ENCODE measurements around the gene DNAJB12.
"Not testable (repeated sequence)": the region's sequence is repeated elsewhere in the genome, so short reads cannot be mapped to it uniquely, and the experiment has no call there.

Gene DNAJB12

GRCh38 chr10:72316748-72317435 lies 37.8 kb downstream of the DNAJB12 start:
- no peak for DNase-seq (ENCODE audit: low read depth, low spot score)

DNA sequence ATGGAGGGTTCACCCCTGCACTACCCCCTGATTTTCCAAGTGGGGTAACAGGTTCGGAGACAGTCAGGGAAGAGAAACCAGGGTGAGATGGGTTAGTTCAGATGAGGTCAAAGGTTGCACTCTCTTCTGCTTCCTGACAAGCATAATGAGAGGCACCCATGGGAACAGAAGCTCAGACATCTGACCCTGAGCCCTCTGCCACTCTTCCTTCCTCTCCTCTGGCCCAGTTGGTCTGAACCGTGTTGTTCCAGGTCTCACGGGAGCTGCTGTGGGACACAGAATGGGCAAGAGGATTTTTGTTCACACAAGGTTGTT lies 38.4 kb downstream of the DNAJB12 start:
- no peak for DNase-seq (ENCODE audit: low read depth, low spot score)

DNA sequence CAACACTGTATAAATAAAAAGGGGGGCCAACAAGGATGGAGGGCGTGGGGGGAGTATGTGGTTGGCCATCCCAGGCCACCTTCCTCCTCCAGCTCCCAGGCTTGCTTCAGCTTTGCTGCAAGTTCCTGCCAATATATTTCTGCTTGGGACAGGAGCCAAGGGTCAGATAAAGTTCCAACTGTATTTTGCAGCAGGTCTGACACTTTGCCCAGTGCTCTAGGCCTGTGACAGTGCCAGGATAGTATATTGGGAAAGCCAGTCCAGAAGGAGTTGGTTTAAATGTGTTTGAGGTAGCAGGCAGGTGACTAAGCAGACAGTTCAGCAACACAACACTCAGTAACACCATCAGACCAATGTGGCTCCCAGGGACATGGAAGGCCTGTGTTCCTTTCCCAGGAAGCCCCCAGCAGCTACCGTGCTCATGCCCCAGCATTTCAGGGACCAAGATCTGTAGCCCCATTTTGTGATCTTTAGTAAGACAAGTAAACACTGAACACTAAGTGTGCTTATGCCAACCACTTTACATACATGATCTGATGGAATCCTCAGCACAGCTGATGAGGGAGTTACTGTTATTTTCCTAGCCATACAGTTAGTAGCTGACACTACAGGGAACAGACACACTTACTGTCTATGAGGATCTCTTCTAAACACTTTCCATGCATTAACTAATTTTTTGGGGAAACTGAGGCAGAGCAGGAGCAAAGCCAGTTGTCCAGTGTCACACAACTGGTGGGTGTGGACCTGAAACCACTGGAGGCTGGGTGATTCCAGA lies 38.9 kb downstream of the DNAJB12 start:
- DNase-seq (ENCODE audit: low read depth, low spot score): no peak

GRCh38 chr10:72315054-72315453 lies 39.7 kb downstream of the DNAJB12 start:
- no peak for DNase-seq (ENCODE audit: low read depth, low spot score)

DNA sequence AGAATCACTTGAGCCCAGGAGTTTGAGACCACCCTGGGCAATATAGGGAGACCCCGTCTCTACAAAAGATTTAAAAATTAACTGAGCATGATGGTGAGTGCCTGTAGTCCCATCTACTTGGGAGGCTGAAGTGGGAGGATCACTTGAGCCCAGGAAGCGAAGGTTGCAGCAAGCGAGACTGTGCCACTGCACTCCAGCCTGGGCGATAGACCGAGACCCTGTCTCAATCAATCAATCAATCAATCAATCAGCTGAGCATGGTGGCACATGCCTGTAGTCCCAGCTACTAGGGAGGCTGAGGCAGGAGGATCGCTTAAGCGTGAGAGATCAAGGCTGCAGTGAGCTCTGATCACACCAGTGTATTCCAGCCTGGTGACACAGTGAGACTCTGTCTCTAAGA lies 40.5 kb downstream of the DNAJB12 start:
- no peak for DNase-seq (ENCODE audit: low read depth, low spot score)

DNA sequence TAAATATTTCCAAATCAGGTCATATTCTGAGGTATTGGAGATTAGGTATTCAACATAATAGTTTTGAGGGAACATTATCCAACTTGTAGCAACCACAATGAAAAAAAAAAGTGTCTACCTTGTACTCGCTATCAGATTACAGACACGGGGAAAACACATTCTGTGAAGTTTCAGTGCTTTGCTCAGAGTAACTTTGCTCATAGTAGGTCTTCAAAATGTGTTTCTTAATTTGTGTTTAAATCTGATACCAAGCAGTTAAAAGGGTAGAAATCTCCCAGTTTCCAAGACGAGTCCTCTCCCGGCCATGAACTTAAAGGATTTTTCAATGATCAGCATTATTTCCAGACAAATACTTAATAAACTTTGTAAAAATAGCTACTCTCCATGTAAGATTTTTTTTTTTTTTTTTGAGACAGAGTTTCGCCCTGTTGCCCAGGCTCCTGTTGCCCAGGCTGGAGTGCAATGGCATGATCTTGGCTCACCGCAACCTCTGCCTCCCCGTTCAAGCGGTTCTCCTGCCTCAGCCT lies 41.8 kb downstream of the DNAJB12 start:
- DNase-seq (ENCODE audit: low read depth, low spot score): no peak

DNA sequence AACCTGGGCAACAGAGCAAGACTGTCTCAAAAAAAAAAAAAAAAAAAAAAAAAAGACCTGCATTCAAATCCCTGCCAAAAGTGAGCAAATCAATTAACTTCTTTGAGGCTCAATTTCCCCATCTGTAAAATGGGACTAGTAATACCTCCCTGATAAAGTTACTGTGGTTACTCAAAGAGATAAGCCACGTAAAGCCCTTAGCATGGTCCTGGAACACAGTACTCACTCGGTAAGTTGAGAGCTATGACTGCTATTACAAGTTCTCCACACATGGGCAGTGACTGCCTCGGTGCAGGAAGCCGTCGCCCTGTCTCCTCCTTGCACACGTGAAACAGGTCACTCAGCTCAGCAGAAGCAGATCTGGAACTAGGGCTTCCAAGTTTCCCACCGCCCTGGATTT lies 43.1 kb downstream of the DNAJB12 start:
- DNase-seq (ENCODE audit: low read depth, low spot score): no peak

GRCh38 chr10:72310636-72311035 lies 44.1 kb downstream of the DNAJB12 start:
- no peak for DNase-seq (ENCODE audit: low read depth, low spot score)

- DNase-seq (ENCODE audit: low read depth, low spot score): no peak
Observed at GRCh38 chr10:72310241-72310633, 44.5 kb downstream of the DNAJB12 start.

- DNase-seq (ENCODE audit: low read depth, low spot score): no peak
Observed at GRCh38 chr10:72309290-72310240, 45.2 kb downstream of the DNAJB12 start.

- no peak for DNase-seq (ENCODE audit: low read depth, low spot score)
Observed at GRCh38 chr10:72308320-72308987, 46.3 kb downstream of the DNAJB12 start.

GRCh38 chr10:72307711-72308110 lies 47.0 kb downstream of the DNAJB12 start:
- not testable (repeated sequence) for DNase-seq (ENCODE audit: low read depth, low spot score)

- no peak for DNase-seq (ENCODE audit: low read depth, low spot score)
Observed at GRCh38 chr10:72306215-72306760, 48.4 kb downstream of the DNAJB12 start.

DNA sequence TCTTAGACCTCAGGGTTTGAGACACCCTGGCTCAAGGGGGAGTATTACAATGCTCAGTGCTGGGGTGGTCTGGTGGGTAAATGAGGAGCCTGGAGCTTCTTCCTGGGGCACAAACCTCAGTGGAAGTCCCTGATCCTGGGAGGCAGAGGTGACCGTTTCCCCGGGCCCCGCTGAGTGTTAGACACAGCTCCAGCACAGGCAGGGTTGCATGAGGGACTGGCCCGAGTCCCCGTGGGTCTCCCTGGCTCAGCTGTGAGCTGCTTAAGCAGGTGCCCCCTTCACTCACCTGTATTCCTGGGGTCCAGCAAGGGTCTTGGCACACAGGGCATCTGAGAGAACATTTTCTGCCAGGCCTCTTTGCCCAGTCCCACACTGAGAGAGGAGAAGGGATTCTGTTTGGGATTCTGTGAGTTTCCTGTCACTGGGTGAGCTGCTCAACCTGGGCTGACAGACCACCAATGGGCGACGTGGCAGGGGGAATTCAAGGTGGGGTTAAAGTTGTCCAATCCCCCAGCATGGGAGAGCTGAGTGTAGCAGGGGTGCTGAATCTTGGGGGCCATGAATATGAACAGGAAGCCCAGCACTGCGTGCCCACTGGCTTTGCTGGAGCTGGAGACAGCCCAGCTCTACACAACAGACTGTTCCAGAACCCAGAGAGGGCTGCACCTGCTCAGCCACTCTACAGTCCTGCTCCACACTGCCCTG lies 51.1 kb downstream of the DNAJB12 start:
- no peak for DNase-seq (ENCODE audit: low read depth, low spot score)

GRCh38 chr10:72298592-72299519 lies 55.9 kb downstream of the DNAJB12 start:
- DNase-seq (ENCODE audit: low read depth, low spot score): no peak

DNA sequence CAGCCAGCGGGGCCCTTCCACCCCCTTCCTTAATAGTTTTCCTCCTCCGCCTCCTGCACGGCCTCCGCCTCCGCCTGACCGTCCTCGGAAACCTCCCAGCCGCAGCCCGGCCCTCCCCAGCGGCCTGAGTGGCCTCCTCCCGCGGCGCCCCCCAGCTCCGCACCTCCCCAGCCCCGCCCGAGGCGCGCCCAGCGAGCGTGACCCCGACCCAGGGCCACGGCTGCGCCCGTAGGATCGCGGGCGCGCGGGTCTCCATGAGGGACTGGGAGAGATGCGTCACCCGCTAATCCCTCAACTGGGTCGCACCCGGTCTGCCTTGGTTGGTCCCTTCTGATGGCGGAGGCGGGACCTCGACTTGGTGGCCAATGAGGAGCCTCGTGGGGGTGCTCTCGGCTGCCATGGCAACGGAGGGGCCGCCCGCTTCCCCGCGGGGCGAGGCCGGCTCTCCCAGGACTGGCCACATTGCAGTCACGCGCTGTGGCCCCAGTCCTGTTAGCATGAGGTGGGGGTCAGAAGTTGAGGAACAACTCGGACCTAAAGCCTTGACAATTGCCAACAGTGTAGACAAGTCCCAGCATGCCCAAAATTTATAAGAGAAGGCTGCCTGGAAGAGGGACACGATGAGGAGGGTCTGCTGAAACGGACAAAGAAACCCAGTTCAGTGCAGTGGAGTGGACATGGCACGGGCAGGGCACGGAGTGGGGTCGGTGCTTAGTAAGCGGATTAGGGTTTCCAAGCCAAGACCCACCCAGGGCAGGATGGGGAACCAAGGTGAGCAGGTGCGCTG lies 56.7 kb downstream of the DNAJB12 start:
- peak; percentile 78 for DNase-seq (ENCODE audit: low read depth, low spot score)

DNA sequence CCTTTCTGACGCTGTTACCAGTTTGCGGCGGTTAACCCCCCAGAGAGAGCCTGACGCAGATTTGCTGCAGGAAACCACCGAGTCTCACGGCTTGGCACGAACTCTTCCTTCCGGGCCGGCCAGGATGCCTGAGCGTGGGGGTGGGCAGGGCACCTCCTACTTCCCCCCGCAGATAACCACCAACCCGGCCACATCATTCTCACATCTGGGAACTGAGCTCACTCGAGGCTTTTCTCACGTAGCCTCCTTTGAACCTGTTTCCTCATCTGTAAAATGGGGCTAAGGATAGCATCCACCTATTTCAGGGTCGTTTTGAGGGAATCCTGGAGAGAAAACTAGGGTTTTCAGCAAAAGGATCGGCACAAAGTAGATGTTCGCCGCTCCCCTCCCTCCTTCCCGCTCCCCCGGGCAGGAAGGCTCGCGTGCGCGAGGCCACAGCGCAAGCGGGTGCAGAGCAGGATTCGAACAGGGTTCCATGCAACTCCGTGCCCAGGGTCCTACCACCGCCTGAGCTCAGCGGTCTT lies 57.4 kb downstream of the DNAJB12 start:
- DNase-seq (ENCODE audit: low read depth, low spot score): peak; percentile 91

DNA sequence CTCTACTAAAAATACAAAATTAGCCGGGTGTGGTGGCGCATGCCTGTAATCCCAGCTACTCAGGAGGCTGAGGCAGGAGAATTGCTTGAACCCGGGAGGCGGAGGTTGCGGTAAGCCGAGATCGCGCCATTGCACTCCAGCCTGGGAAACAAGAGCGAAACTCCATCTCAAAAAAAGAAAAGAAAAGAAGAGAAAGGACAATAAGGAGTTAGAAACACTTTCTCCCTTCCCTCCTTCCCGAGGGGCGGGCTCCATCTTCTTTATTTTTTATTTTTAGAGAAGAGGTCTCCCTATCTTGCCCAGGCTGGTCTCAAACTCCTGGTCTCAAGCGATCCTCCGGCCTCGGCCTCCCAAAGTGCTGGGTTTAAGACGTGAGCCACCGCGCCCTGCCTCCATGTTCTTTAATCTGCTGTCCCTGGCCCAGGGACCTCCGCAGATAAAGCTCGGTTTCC lies 57.9 kb downstream of the DNAJB12 start:
- not testable (repeated sequence) for DNase-seq (ENCODE audit: low read depth, low spot score)
